Activated CD4-positive, alpha-beta T cell treated with anti-CD3 and anti-CD28 coated beads, Interleukin-2, amount 10 ng/mL, durations not matched to agents 24 days and 14 days (primary cell): ENCODE results near the gene GBE1. TPM values are rescaled to one million over a fixed set of nuclear protein-coding genes. Genes with fewer than 3 reads are reported as not detected.
"Not testable (repeated sequence)": the region's sequence is repeated elsewhere in the genome, so short reads cannot be mapped to it uniquely, and the experiment has no call there.

Experiments
- DNase-seq: peaks from one replicate; pipeline ENCODE4 v3.0.0; 2022
- H3K27ac Mint-ChIP-seq: one replicate; pipeline ENCODE4 v1.8.0; 2022; ENCODE audit warnings: mild to moderate bottlenecking, mixed read lengths
- H3K27me3 Mint-ChIP-seq: one replicate; pipeline ENCODE4 v1.8.0; 2022; ENCODE audit warnings: mixed read lengths
- H3K36me3 Mint-ChIP-seq: one replicate; pipeline ENCODE4 v1.8.0; 2022; ENCODE audit warnings: low read depth, mild to moderate bottlenecking, mixed read lengths
- H3K4me1 Mint-ChIP-seq: one replicate; pipeline ENCODE4 v1.8.0; 2021; ENCODE audit warnings: mixed read lengths
- H3K4me3 Mint-ChIP-seq: one replicate; pipeline ENCODE4 v1.8.0; 2022; ENCODE audit warnings: mild to moderate bottlenecking, moderate library complexity, mixed read lengths
- H3K9me3 Mint-ChIP-seq: one replicate; pipeline ENCODE4 v1.8.0; 2021; ENCODE audit warnings: mixed read lengths
- intact Hi-C: fragments of 100-400 bp; cut with micrococcal nuclease; formaldehyde crosslinking; loops from one replicate; pipeline ENCODE4 v1.15.1; 2023
- total RNA-seq: library from RNA; stranded (reverse); gene quantifications from 2 replicates; pipeline ENCODE4 v1.2.3, GENCODE V29; 2022

The GBE1 gene
- total RNA-seq, 1 donor from 2014 or later, result 39.1 TPM

DNA sequence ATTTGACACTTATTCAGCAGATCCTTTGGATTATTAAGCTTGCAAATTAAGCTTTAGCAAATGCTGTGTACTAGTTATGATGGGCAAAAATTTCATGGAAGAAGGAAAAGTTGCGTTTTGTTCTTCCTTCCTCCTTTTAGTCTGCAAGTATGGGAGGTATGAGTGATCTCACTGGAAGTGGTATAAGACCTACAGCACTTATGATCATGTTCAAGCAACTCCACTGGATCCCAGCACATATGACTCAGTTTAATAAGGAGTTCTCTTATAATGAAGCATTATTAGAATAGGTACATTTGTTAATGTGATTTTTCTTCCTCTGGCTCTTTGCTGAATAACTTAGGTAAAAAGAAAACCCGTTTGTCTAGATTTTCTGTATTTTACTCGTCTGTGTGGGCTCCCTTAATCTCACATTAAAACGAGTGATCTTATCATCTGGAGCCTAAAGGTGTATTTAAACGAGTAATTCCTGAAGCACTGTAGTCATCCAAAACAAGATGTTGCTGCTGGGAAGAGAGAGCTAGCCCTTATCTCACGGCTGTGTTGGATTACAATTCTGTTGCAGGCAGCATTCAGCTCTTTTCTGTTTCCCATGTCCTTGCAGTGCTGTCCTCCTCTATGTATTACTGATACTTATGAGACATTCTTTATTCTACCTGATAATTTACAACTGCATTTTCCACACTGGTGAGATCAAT is 264.9 kb downstream of the GBE1 start:
- Mint-ChIP-seq H3K4me1 (no peaks in the 10 kb centered on the region), H3K36me3 (no peaks in the 10 kb centered on the region), H3K27me3 (no peaks in the 10 kb centered on the region), H3K4me3 (no peak overlapping the region), H3K27ac (no peak overlapping the region), H3K9me3 (no peaks in the 10 kb centered on the region)
- intact Hi-C loops, result loop anchor here (10.0 kb wide), 1 partner anchor 418 kb away; no protein-coding TSS in a partner anchor
- DNase-seq, result no peak

DNA sequence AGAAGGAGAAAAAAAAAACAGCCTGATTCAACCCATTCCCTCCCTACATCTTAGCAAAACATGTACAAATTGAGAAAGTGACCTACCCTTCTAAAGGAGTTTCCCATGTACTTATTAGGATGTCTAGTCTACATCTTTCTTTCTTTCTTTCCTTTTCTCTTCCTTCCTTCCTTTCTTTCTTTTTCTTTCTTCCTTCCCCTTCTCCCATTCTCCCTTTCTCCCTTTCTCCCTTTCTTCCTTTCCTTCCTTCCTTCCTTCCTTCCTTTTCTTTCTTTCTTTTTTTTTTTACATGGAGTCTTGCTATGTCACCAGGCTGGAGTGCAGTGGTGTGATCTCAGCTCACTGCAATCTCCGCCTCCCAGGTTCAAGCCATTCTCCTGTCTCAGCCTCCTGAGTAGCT is 269.0 kb downstream of the GBE1 start:
- H3K27ac Mint-ChIP-seq, H3K9me3 Mint-ChIP-seq, DNase-seq, H3K36me3 Mint-ChIP-seq, H3K4me3 Mint-ChIP-seq, H3K4me1 Mint-ChIP-seq, H3K27me3 Mint-ChIP-seq: not testable (repeated sequence)
- intact Hi-C loops, result loop anchor here (10.0 kb wide), 1 partner anchor 422 kb away; no protein-coding TSS in a partner anchor

DNA sequence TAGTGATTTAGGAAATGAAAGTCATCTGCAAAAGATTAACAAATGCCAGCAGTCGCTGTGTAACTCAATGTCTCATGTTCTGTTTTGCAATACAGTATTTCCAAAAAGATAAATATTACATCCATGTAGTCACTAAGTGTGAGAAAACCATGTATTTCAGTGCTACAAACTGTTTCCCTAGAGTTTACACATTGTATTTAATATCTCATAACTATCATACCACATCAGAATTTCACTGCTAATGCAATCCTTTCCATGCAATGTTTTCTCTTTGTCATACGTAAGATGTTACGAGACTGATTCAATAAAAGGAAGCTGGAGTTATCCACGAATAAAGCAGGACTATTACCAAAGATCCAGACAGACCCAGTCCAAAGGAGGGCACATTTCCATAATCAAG is 269.4 kb downstream of the GBE1 start:
- no peak for DNase-seq
- no peak overlapping the region for H3K27ac Mint-ChIP-seq
- no peak overlapping the region for H3K4me3 Mint-ChIP-seq
- no peaks in the 10 kb centered on the region for H3K27me3 Mint-ChIP-seq
- H3K9me3 Mint-ChIP-seq, result no peaks in the 10 kb centered on the region
- intact Hi-C loops, result loop anchor here (10.0 kb wide), 1 partner anchor 423 kb away; no protein-coding TSS in a partner anchor
- H3K36me3 Mint-ChIP-seq, result no peaks in the 10 kb centered on the region
- peaks cover 2% of the 10 kb centered on the region for H3K4me1 Mint-ChIP-seq

DNA sequence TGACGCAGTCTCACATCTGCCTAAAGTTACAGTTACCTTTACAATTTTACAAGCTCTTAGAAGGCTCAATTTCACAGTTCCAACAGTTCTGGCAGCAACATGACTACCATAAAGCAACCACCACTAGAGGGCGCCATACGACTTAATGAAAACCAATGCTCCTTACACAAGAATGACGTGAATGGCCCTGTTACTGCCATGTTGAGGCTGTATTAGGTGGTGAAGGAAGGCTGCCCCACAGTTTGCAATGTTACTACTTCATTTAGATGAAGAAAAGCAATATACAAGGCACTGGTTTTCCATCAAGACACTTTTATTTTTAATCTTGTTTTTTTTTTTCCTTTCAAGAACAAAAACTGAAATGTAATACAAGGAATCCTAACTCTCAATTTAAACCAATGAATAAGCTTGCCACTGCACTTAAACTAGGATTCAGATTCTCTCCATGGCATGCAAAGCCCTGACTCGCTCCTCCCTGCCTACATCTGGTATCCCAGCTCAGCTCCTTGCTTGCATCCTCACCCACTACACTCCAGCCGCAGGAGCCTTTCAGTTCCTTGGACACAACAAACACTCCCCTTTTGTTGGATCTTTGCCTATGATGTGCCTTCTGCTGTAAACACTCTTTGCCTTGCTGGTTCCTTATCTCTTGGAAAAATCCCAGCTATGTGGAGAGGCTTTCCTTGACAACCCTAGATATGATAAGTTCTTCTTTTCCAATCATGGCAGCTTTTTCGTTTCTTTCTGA is 270.7 kb downstream of the GBE1 start:
- Mint-ChIP-seq H3K27me3 (no peaks in the 10 kb centered on the region), H3K4me1 (peaks cover 2% of the 10 kb centered on the region), H3K9me3 (no peaks in the 10 kb centered on the region), H3K27ac (no peak overlapping the region), H3K36me3 (no peaks in the 10 kb centered on the region), H3K4me3 (no peak overlapping the region)
- intact Hi-C loops, result loop anchor here (2.0 to 10.0 kb wide), 2 partner anchors 424 to 642 kb away; no protein-coding TSS in a partner anchor
- DNase-seq, result peak; percentile 91

DNA sequence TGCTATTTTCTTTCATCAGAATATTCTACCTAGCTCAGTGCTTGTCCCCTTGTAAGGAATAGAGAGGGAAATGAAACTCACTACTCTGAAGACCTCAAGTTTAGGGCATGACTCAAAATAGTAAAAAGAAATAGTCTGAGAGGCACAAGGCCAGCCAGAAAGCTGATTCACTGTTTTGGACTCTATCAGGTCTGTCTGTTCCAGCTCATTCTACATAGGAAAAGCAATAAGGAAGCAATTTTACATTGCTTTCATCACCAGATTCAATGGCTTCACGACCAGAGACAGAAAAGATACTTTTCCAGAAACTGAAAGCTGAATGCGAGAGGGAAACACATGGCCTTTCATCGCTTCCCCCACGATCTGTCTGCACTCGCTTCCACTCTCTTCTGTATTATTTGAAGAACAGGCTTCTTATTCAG is 276.0 kb downstream of the GBE1 start:
- no peak for DNase-seq
- Mint-ChIP-seq H3K4me1 (no peaks in the 10 kb centered on the region), H3K27me3 (no peaks in the 10 kb centered on the region), H3K9me3 (no peaks in the 10 kb centered on the region), H3K27ac (no peak overlapping the region), H3K36me3 (no peaks in the 10 kb centered on the region), H3K4me3 (no peak overlapping the region)
- intact Hi-C loops, result no loop called here

DNA sequence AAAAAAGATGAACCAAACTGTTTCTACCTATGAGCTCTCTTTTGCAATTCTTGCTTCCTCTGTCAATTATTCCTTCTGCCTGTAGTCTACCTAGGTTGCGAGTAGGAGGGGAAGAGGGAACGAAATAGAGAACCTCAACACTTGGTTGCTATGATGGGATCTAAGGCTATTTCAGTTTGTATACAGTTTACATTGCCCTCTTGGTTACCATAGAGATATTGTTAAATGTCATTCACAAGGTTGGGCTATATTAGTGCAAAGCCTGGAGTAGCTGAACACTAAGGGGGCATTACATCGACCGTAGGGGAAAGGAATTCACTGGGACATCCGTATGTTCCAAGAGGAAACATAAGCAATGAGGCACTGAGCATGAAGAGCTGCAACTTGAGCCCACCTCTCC is 276.9 kb downstream of the GBE1 start:
- no peak overlapping the region for H3K27ac Mint-ChIP-seq
- intact Hi-C loops, result no loop called here
- no peaks in the 10 kb centered on the region for H3K36me3 Mint-ChIP-seq
- no peaks in the 10 kb centered on the region for H3K4me1 Mint-ChIP-seq
- H3K27me3 Mint-ChIP-seq, result no peaks in the 10 kb centered on the region
- H3K4me3 Mint-ChIP-seq, result no peak overlapping the region
- DNase-seq, result no peak
- no peaks in the 10 kb centered on the region for H3K9me3 Mint-ChIP-seq

DNA sequence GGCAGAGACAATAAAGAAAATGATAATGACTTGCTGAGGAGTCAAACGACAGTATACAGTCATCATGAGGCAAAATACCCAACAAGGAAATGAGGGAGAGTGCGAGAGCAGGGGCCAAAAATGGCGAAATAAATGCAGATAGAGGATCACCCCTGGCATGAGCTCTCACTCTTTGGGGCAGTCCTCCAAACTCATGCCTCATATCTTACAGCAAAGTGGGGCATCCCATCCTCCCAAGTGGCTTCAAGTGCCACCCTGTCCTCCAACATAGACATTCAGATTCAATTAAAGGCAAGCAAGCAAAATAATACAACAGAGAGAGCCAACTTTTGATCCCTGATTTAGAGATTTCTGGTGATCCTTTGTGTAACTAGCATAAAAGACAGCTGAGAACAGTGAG is 278.4 kb downstream of the GBE1 start:
- no peaks in the 10 kb centered on the region for H3K27me3 Mint-ChIP-seq
- H3K9me3 Mint-ChIP-seq, result no peaks in the 10 kb centered on the region
- intact Hi-C loops, result no loop called here
- no peak overlapping the region for H3K4me3 Mint-ChIP-seq
- no peak overlapping the region for H3K27ac Mint-ChIP-seq
- no peak for DNase-seq
- no peaks in the 10 kb centered on the region for H3K4me1 Mint-ChIP-seq
- H3K36me3 Mint-ChIP-seq, result no peaks in the 10 kb centered on the region

DNA sequence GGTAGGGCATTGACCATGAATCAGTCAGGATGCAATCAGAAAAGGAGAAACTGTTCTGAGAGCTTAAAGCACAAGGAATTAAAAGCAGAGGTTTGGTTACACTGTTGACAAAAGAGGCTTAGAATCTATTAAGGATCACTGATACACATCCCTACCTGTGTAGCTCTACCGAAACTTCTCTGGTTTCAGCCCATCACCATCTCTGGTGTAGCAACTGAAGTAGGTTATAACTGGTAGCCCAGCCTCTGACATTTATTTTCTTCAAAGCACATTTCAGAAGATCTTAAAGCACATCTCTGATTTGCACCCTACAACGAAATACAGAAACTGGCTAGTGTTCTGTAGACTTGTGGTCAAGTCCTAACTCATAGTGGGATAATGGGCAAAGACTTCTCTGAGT is 283.7 kb downstream of the GBE1 start:
- Mint-ChIP-seq H3K36me3 (no peaks in the 10 kb centered on the region), H3K4me3 (no peak overlapping the region), H3K9me3 (no peaks in the 10 kb centered on the region), H3K27ac (no peak overlapping the region), H3K4me1 (no peaks in the 10 kb centered on the region), H3K27me3 (no peaks in the 10 kb centered on the region)
- DNase-seq, result no peak
- intact Hi-C loops, result no loop called here

DNA sequence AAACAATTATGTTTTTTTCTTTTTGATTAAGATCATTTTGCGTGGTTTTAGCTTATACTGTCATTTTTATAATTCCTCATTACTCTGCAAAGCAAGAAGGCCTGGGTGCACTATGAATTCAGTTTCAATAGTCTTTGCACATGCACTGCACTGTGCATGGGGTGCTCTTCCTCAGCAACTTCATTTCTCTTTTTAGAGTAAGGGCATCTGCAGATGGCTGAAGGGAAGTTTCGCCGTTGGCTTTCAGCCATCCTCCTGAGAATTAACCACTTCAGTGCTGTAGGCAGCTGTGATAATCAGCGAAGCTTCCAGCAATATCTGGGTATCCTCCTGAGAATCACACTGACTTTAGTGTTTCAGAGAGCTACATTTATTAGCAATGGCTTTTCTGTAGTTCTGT is 284.8 kb downstream of the GBE1 start:
- H3K9me3 Mint-ChIP-seq, result no peaks in the 10 kb centered on the region
- H3K27ac Mint-ChIP-seq, result no peak overlapping the region
- H3K4me1 Mint-ChIP-seq, result no peaks in the 10 kb centered on the region
- H3K36me3 Mint-ChIP-seq, result no peaks in the 10 kb centered on the region
- H3K4me3 Mint-ChIP-seq, result no peak overlapping the region
- intact Hi-C loops, result no loop called here
- DNase-seq, result no peak
- no peaks in the 10 kb centered on the region for H3K27me3 Mint-ChIP-seq

DNA sequence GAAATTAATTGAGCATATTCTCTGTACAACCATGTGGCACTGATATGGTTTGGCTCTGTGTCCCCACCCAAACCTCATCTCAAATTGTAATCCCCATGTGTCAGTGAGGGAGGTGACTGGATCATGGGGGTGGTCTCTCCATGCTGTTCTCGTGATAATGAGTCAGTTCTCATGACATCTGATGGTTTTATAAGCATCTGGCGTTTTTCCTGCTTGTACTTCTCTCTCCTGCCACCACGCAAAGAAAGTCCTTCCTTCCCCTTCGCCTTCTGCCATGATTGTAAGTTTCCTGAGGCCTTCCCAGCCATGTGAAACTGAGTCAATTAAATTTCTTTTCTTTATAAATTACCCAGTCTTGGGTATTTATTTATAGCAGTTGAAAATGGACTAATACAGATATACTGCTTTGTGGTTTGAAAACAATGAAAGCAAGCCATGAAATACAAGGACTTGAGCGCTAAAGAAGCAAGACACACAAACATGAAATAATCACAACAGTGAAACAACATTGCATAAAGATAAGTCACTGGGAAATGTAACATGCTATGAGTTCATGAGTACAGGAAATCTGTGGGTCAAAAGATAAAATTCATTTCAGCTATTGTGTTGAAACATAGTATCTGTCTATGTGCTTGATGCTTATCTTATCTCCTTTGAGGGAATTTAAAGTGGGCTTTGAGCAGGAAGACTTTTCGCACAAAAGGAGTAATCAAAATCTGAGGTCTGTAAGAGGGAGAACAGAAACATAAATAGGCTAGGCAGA is 288.7 kb downstream of the GBE1 start:
- H3K4me3 Mint-ChIP-seq, result no peak overlapping the region
- H3K9me3 Mint-ChIP-seq, result no peaks in the 10 kb centered on the region
- H3K4me1 Mint-ChIP-seq, result no peaks in the 10 kb centered on the region
- H3K27ac Mint-ChIP-seq, result no peak overlapping the region
- no peak for DNase-seq
- intact Hi-C loops, result no loop called here
- no peaks in the 10 kb centered on the region for H3K36me3 Mint-ChIP-seq
- H3K27me3 Mint-ChIP-seq, result no peaks in the 10 kb centered on the region

DNA sequence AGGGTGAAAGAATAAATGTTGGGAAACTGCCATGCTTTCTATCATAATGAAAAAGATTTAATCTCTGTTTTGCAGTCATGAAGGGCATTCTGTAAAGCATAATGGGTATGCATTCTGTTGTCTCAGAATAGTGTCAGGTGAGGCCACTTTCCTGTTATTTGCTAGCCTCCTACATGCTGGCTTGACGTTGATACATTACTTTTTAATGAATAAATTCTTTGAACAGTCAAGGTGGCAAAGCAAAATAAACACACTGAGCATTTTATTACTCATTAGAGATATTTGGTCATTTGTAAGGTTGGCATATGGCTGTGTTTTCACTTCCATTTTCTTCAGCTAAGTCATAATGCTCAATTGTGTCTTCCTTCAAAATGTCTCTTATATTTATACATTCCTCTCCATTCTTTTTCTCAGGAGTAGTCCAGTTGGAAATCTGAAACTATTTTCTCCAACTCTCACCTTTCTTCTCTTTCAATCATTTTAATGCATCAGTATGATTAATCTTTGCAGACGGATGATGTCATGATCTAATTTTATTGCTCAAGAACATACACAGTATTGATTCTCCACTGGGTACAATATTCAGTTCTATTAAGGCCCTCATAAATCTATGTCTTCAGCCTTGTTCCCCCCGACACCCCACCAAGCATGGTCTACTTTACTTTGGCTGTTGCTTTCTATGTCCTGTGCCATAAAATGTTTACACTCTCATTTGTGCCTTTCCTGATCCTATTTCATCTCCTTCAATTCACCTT is 290.7 kb downstream of the GBE1 start:
- Mint-ChIP-seq H3K9me3 (no peaks in the 10 kb centered on the region), H3K4me1 (no peaks in the 10 kb centered on the region), H3K4me3 (no peak overlapping the region), H3K27ac (no peak overlapping the region), H3K27me3 (no peaks in the 10 kb centered on the region), H3K36me3 (no peaks in the 10 kb centered on the region)
- DNase-seq, result no peak
- intact Hi-C loops, result no loop called here

DNA sequence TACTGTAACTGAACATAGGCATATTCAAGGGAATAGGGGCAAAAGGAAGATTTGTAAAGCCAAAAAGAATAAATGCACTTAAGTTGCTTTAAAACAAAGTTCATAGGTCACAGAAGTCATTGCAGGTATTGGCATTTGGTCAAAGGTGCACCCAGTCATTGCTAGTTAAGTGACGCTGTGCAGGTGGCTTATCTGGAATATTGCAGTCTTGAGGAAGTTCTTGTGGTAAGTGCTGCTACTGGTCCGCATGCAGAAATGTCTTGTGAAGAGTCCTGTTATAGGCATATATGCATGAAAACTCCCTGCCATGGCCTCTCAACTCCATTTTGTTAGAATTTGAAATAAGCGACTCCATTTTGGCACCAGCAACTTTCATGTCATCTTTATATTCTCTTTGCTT is 293.1 kb downstream of the GBE1 start:
- Mint-ChIP-seq H3K27ac (no peak overlapping the region), H3K4me1 (no peaks in the 10 kb centered on the region), H3K4me3 (no peak overlapping the region), H3K36me3 (no peaks in the 10 kb centered on the region), H3K27me3 (no peaks in the 10 kb centered on the region), H3K9me3 (no peaks in the 10 kb centered on the region)
- no peak for DNase-seq
- intact Hi-C loops, result no loop called here

DNA sequence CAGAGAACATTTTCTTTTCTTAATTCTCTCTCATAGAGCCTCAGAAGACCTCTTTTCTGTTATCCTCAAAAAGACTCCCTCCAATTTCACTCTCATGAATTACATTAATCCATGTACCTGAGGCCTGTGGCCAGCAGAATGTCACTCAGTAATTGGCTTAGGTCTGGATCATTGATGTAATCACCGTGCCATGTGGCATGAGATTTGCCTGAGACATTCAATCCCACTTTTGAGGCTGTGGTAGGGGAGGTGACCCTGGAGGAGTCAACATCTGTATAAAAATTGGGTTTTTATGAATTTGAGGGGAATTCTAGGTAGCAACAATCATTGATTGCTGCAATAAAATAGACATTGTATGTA is 295.3 kb downstream of the GBE1 start:
- Mint-ChIP-seq H3K4me3 (no peak overlapping the region), H3K36me3 (no peaks in the 10 kb centered on the region), H3K4me1 (no peaks in the 10 kb centered on the region), H3K27me3 (no peaks in the 10 kb centered on the region), H3K27ac (no peak overlapping the region), H3K9me3 (no peaks in the 10 kb centered on the region)
- intact Hi-C loops, result no loop called here
- DNase-seq, result no peak
